ENCODE measurements around the gene CDH13.

The CDH13 gene

GRCh38 chr16:83159049-83159448 lies 532.3 kb downstream of the CDH13 start:
- Histone ChIP-seq H3K36me3 (ENCODE audit: control insufficient read depth in 5 of 5, insufficient read depth in 5 of 5, low read length in 5 of 5) (no peaks in the 10 kb centered on the region), H3K27me3 (ENCODE audit: control insufficient read depth in 5 of 5, insufficient read depth in 4 of 5, low read length in 5 of 5) (no peaks in the 10 kb centered on the region), H3K27ac (ENCODE audit: low read depth, low read length) (no peak overlapping the region), H3K4me3 (ENCODE audit: low read depth in 1 of 5, low read length in 5 of 5) (no peak overlapping the region), H3K9me3 (ENCODE audit: control insufficient read depth in 5 of 5, low read length in 5 of 5) (no peaks in the 10 kb centered on the region), H3K9ac (ENCODE audit: low read length in 5 of 5) (no peak overlapping the region), H3K4me1 (ENCODE audit: control insufficient read depth in 5 of 5, insufficient read depth in 5 of 5, low read length in 5 of 5) (no peaks in the 10 kb centered on the region)

GRCh38 chr16:83160287-83161020 lies 533.7 kb downstream of the CDH13 start:
- no peak overlapping the region for H3K4me3 ChIP-seq (ENCODE audit: low read depth in 1 of 5, low read length in 5 of 5)
- H3K4me1 ChIP-seq (ENCODE audit: control insufficient read depth in 5 of 5, insufficient read depth in 5 of 5, low read length in 5 of 5), result no peaks in the 10 kb centered on the region
- H3K27me3 ChIP-seq (ENCODE audit: control insufficient read depth in 5 of 5, insufficient read depth in 4 of 5, low read length in 5 of 5), result no peaks in the 10 kb centered on the region

GRCh38 chr16:83162791-83163190 lies 536.0 kb downstream of the CDH13 start:
- Histone ChIP-seq H3K4me3 (ENCODE audit: low read depth in 1 of 5, low read length in 5 of 5) (no peak overlapping the region), H3K9me3 (ENCODE audit: control insufficient read depth in 5 of 5, low read length in 5 of 5) (no peaks in the 10 kb centered on the region), H3K4me1 (ENCODE audit: control insufficient read depth in 5 of 5, insufficient read depth in 5 of 5, low read length in 5 of 5) (no peaks in the 10 kb centered on the region), H3K27me3 (ENCODE audit: control insufficient read depth in 5 of 5, insufficient read depth in 4 of 5, low read length in 5 of 5) (no peaks in the 10 kb centered on the region), H3K9ac (ENCODE audit: low read length in 5 of 5) (no peak overlapping the region), H3K36me3 (ENCODE audit: control insufficient read depth in 5 of 5, insufficient read depth in 5 of 5, low read length in 5 of 5) (no peaks in the 10 kb centered on the region), H3K27ac (ENCODE audit: low read depth, low read length) (no peak overlapping the region)

More at GRCh38 chr16:83160287-83161020, 533.7 kb downstream of the CDH13 start:
- no peaks in the 10 kb centered on the region for H3K9me3 ChIP-seq (ENCODE audit: control insufficient read depth in 5 of 5, low read length in 5 of 5)
- H3K9ac ChIP-seq (ENCODE audit: low read length in 5 of 5), result no peak overlapping the region
- no peaks in the 10 kb centered on the region for H3K36me3 ChIP-seq (ENCODE audit: control insufficient read depth in 5 of 5, insufficient read depth in 5 of 5, low read length in 5 of 5)
- no peak overlapping the region for H3K27ac ChIP-seq (ENCODE audit: low read depth, low read length)

- Histone ChIP-seq H3K9ac (ENCODE audit: low read length in 5 of 5) (no peak overlapping the region), H3K4me1 (ENCODE audit: control insufficient read depth in 5 of 5, insufficient read depth in 5 of 5, low read length in 5 of 5) (no peaks in the 10 kb centered on the region), H3K4me3 (ENCODE audit: low read depth in 1 of 5, low read length in 5 of 5) (no peak overlapping the region), H3K36me3 (ENCODE audit: control insufficient read depth in 5 of 5, insufficient read depth in 5 of 5, low read length in 5 of 5) (no peaks in the 10 kb centered on the region), H3K27ac (ENCODE audit: low read depth, low read length) (no peak overlapping the region), H3K9me3 (ENCODE audit: control insufficient read depth in 5 of 5, low read length in 5 of 5) (no peaks in the 10 kb centered on the region), H3K27me3 (ENCODE audit: control insufficient read depth in 5 of 5, insufficient read depth in 4 of 5, low read length in 5 of 5) (no peaks in the 10 kb centered on the region)
Measured at GRCh38 chr16:83164816-83165215, 538.0 kb downstream of the CDH13 start.

- H3K9ac ChIP-seq (ENCODE audit: low read length in 5 of 5), result no peak overlapping the region
- H3K9me3 ChIP-seq (ENCODE audit: control insufficient read depth in 5 of 5, low read length in 5 of 5), result no peaks in the 10 kb centered on the region
- H3K36me3 ChIP-seq (ENCODE audit: control insufficient read depth in 5 of 5, insufficient read depth in 5 of 5, low read length in 5 of 5), result no peaks in the 10 kb centered on the region
Measured at GRCh38 chr16:83171396-83171795, 544.6 kb downstream of the CDH13 start.

GRCh38 chr16:83174671-83175070 lies 547.9 kb downstream of the CDH13 start:
- H3K4me1 ChIP-seq (ENCODE audit: control insufficient read depth in 5 of 5, insufficient read depth in 5 of 5, low read length in 5 of 5), result no peaks in the 10 kb centered on the region
- H3K9ac ChIP-seq (ENCODE audit: low read length in 5 of 5), result no peak overlapping the region

More at GRCh38 chr16:83171396-83171795, 544.6 kb downstream of the CDH13 start:
- no peaks in the 10 kb centered on the region for H3K27me3 ChIP-seq (ENCODE audit: control insufficient read depth in 5 of 5, insufficient read depth in 4 of 5, low read length in 5 of 5)
- H3K4me3 ChIP-seq (ENCODE audit: low read depth in 1 of 5, low read length in 5 of 5), result no peak overlapping the region
- no peaks in the 10 kb centered on the region for H3K4me1 ChIP-seq (ENCODE audit: control insufficient read depth in 5 of 5, insufficient read depth in 5 of 5, low read length in 5 of 5)
- no peak overlapping the region for H3K27ac ChIP-seq (ENCODE audit: low read depth, low read length)

GRCh38 chr16:83176802-83177201 lies 550.0 kb downstream of the CDH13 start:
- no peak overlapping the region for H3K27ac ChIP-seq (ENCODE audit: low read depth, low read length)
- no peaks in the 10 kb centered on the region for H3K4me1 ChIP-seq (ENCODE audit: control insufficient read depth in 5 of 5, insufficient read depth in 5 of 5, low read length in 5 of 5)
- no peaks in the 10 kb centered on the region for H3K36me3 ChIP-seq (ENCODE audit: control insufficient read depth in 5 of 5, insufficient read depth in 5 of 5, low read length in 5 of 5)
- H3K27me3 ChIP-seq (ENCODE audit: control insufficient read depth in 5 of 5, insufficient read depth in 4 of 5, low read length in 5 of 5), result no peaks in the 10 kb centered on the region
- no peak overlapping the region for H3K9ac ChIP-seq (ENCODE audit: low read length in 5 of 5)
- H3K4me3 ChIP-seq (ENCODE audit: low read depth in 1 of 5, low read length in 5 of 5), result no peak overlapping the region
- no peaks in the 10 kb centered on the region for H3K9me3 ChIP-seq (ENCODE audit: control insufficient read depth in 5 of 5, low read length in 5 of 5)

More at GRCh38 chr16:83174671-83175070, 547.9 kb downstream of the CDH13 start:
- Histone ChIP-seq H3K9me3 (ENCODE audit: control insufficient read depth in 5 of 5, low read length in 5 of 5) (no peaks in the 10 kb centered on the region), H3K4me3 (ENCODE audit: low read depth in 1 of 5, low read length in 5 of 5) (no peak overlapping the region), H3K36me3 (ENCODE audit: control insufficient read depth in 5 of 5, insufficient read depth in 5 of 5, low read length in 5 of 5) (no peaks in the 10 kb centered on the region), H3K27ac (ENCODE audit: low read depth, low read length) (no peak overlapping the region), H3K27me3 (ENCODE audit: control insufficient read depth in 5 of 5, insufficient read depth in 4 of 5, low read length in 5 of 5) (no peaks in the 10 kb centered on the region)

GRCh38 chr16:83185902-83186301 lies 559.1 kb downstream of the CDH13 start:
- no peaks in the 10 kb centered on the region for H3K36me3 ChIP-seq (ENCODE audit: control insufficient read depth in 5 of 5, insufficient read depth in 5 of 5, low read length in 5 of 5)
- H3K4me3 ChIP-seq (ENCODE audit: low read depth in 1 of 5, low read length in 5 of 5), result no peak overlapping the region
- H3K9me3 ChIP-seq (ENCODE audit: control insufficient read depth in 5 of 5, low read length in 5 of 5), result no peaks in the 10 kb centered on the region
- H3K9ac ChIP-seq (ENCODE audit: low read length in 5 of 5), result no peak overlapping the region
- H3K4me1 ChIP-seq (ENCODE audit: control insufficient read depth in 5 of 5, insufficient read depth in 5 of 5, low read length in 5 of 5), result no peaks in the 10 kb centered on the region
- no peak overlapping the region for H3K27ac ChIP-seq (ENCODE audit: low read depth, low read length)
- no peaks in the 10 kb centered on the region for H3K27me3 ChIP-seq (ENCODE audit: control insufficient read depth in 5 of 5, insufficient read depth in 4 of 5, low read length in 5 of 5)

GRCh38 chr16:83187405-83187804 lies 560.6 kb downstream of the CDH13 start:
- H3K9ac ChIP-seq (ENCODE audit: low read length in 5 of 5), result no peak overlapping the region
- H3K4me3 ChIP-seq (ENCODE audit: low read depth in 1 of 5, low read length in 5 of 5), result no peak overlapping the region
- no peaks in the 10 kb centered on the region for H3K9me3 ChIP-seq (ENCODE audit: control insufficient read depth in 5 of 5, low read length in 5 of 5)
- H3K36me3 ChIP-seq (ENCODE audit: control insufficient read depth in 5 of 5, insufficient read depth in 5 of 5, low read length in 5 of 5), result no peaks in the 10 kb centered on the region
- no peak overlapping the region for H3K27ac ChIP-seq (ENCODE audit: low read depth, low read length)
- H3K4me1 ChIP-seq (ENCODE audit: control insufficient read depth in 5 of 5, insufficient read depth in 5 of 5, low read length in 5 of 5), result no peaks in the 10 kb centered on the region
- no peaks in the 10 kb centered on the region for H3K27me3 ChIP-seq (ENCODE audit: control insufficient read depth in 5 of 5, insufficient read depth in 4 of 5, low read length in 5 of 5)

GRCh38 chr16:83196796-83197195 lies 570.0 kb downstream of the CDH13 start:
- Histone ChIP-seq H3K4me3 (ENCODE audit: low read depth in 1 of 5, low read length in 5 of 5) (no peak overlapping the region), H3K9me3 (ENCODE audit: control insufficient read depth in 5 of 5, low read length in 5 of 5) (no peaks in the 10 kb centered on the region), H3K4me1 (ENCODE audit: control insufficient read depth in 5 of 5, insufficient read depth in 5 of 5, low read length in 5 of 5) (no peaks in the 10 kb centered on the region), H3K36me3 (ENCODE audit: control insufficient read depth in 5 of 5, insufficient read depth in 5 of 5, low read length in 5 of 5) (no peaks in the 10 kb centered on the region), H3K27ac (ENCODE audit: low read depth, low read length) (no peak overlapping the region), H3K27me3 (ENCODE audit: control insufficient read depth in 5 of 5, insufficient read depth in 4 of 5, low read length in 5 of 5) (no peaks in the 10 kb centered on the region), H3K9ac (ENCODE audit: low read length in 5 of 5) (no peak overlapping the region)
